A549 (cell line): ENCODE data around the gene SPAG4. TPM values are rescaled to one million over a fixed set of nuclear protein-coding genes. Genes with fewer than 3 reads are reported as not detected.

Experiments used
- ATAC-seq, 2 experiments: fragments of 200-7000 bp in 1 of 2; fragments of >200 bp in 1 of 2; cut with Nextera tagmentation in 1 of 2; cut with Tn5 transposase in 1 of 2; 3 replicates each; pipeline versions ENCODE4 v1.8.0 to v1.9.1; 2018 to 2020; ENCODE audit warnings: mild to moderate bottlenecking in 1 of 2, moderate library complexity in 1 of 2
- CTCF ChIA-PET: fragments of 300-600 bp; sonication (Branson Sonifier 250); formaldehyde crosslinking; extraction: SDS; loops from one replicate; lab custom pipeline; 2021; ENCODE audit warnings: antibody characterized with exemption, inconsistent platforms; lab: Yijun Ruan, JAX
- POLR2A ChIA-PET: fragments of 350-600 bp; formaldehyde crosslinking; extraction: SDS; loops from one replicate; lab custom pipeline; 2021; ENCODE audit warnings: antibody characterized with exemption, inconsistent platforms; lab: Yijun Ruan, JAX
- DNase-seq, 2 experiments: peaks; one replicate each; pipeline versions ENCODE4 v3.0.0 to v3.0.0-alpha.2; 2011 to 2016; ENCODE audit warnings: low read depth in 1 of 2, low spot score in 1 of 2
- FAIRE-seq: peaks from 2 replicates; lab custom pipeline; 2011; peaks lifted over from hg19 to GRCh38; lab: Jason Lieb, UNC
- H3K27ac ChIP-seq, 2 experiments: fragments of >200 bp; sonication (Bioruptor Twin); formaldehyde crosslinking; 3 replicates each; pipeline ENCODE4 v1.5.1; 2016 to 2017
- H3K4me1 ChIP-seq: fragments of >200 bp; sonication (Bioruptor Twin); formaldehyde crosslinking; 3 replicates; pipeline ENCODE4 v1.6.1; 2016
- H3K4me2 ChIP-seq: fragments of >200 bp; sonication (Bioruptor Twin); formaldehyde crosslinking; 3 replicates; pipeline ENCODE4 v1.6.1; 2016
- H3K4me3 ChIP-seq: fragments of >200 bp; sonication (Bioruptor Twin); formaldehyde crosslinking; 3 replicates; pipeline ENCODE4 v1.5.1; 2016
- H3K9me3 ChIP-seq: fragments of >200 bp; sonication (Bioruptor Twin); formaldehyde crosslinking; 3 replicates; pipeline ENCODE4 v1.6.1; 2016
- BHLHE40 ChIP-seq: IDR thresholded peaks from 2 replicates; pipeline ENCODE4 v1.6.1; 2012; ENCODE audit warnings: low read depth, low read length, inconsistent platforms
- CBX2 ChIP-seq: fragments of 200-600 bp; sonication (generic); IDR thresholded peaks from 2 replicates; pipeline ENCODE4 v1.6.1; 2016; ENCODE audit warnings: low read depth, mild to moderate bottlenecking, borderline replicate concordance
- CBX8 ChIP-seq: fragments of 200-600 bp; sonication (generic); IDR thresholded peaks from 2 replicates; pipeline ENCODE4 v1.6.1; 2016
- CEBPB ChIP-seq, 2 experiments: fragments of >200 bp in 1 of 2; sonication (Bioruptor Twin) in 1 of 2; formaldehyde crosslinking in 1 of 2; IDR thresholded peaks; 2 replicates each; pipeline ENCODE4 v1.6.1; 2012 to 2016
- CHD4 ChIP-seq: fragments of 200-600 bp; sonication (generic); IDR thresholded peaks from 2 replicates; pipeline ENCODE4 v1.6.1; 2016; ENCODE audit warnings: antibody characterized with exemption, mild to moderate bottlenecking, borderline replicate concordance
- CTCF ChIP-seq: fragments of >200 bp; sonication (Bioruptor Twin); formaldehyde crosslinking; IDR thresholded peaks from 3 replicates; pipeline ENCODE4 v1.5.1; 2016
- E2F6 ChIP-seq: IDR thresholded peaks from 2 replicates; pipeline ENCODE4 v1.6.1; 2012; ENCODE audit warnings: low read depth, borderline replicate concordance
- ELK1 ChIP-seq: fragments of 150-350 bp; IDR thresholded peaks from 2 replicates; pipeline ENCODE4 v1.6.1; 2014; ENCODE audit warnings: low read depth, mild to moderate bottlenecking, low read length
- ESRRA ChIP-seq: fragments of 150-350 bp; IDR thresholded peaks from 2 replicates; pipeline ENCODE4 v1.6.1; 2014; ENCODE audit warnings: mild to moderate bottlenecking, low read length, borderline replicate concordance
- FOSB ChIP-seq: fragments of 250-450 bp; sonication (Bioruptor Pico); IDR thresholded peaks from 2 replicates; pipeline ENCODE4 v1.5.0; 2020; ENCODE audit warnings: mild to moderate bottlenecking, moderate library complexity
- FOSL2 ChIP-seq, 2 experiments: fragments of 450-650 bp in 1 of 2; fragments of >200 bp in 1 of 2; sonication (Bioruptor Twin) in 1 of 2; formaldehyde crosslinking; IDR thresholded peaks; 2 replicates each; pipeline versions ENCODE4 v1.5.0 to v1.6.1; 2016 to 2020; ENCODE audit warnings: mild to moderate bottlenecking in 1 of 2, moderate library complexity in 1 of 2
- GATA3 ChIP-seq: IDR thresholded peaks from 2 replicates; pipeline ENCODE4 v1.6.1; 2012; ENCODE audit warnings: borderline replicate concordance
- HDAC2 ChIP-seq: fragments of 200-600 bp; sonication (generic); IDR thresholded peaks from 2 replicates; pipeline ENCODE4 v1.6.1; 2016
- HOXA7 ChIP-seq: fragments of 250-450 bp; sonication (Bioruptor Pico); IDR thresholded peaks from 2 replicates; pipeline ENCODE4 v1.5.0; 2020; ENCODE audit warnings: mild to moderate bottlenecking, moderate library complexity
- HOXB13 ChIP-seq: fragments of 250-450 bp; sonication (Bioruptor Pico); IDR thresholded peaks from 2 replicates; pipeline ENCODE4 v1.5.0; 2020; ENCODE audit warnings: low read depth, mild to moderate bottlenecking, moderate library complexity
- KDM1A ChIP-seq: fragments of 200-600 bp; sonication (generic); IDR thresholded peaks from 2 replicates; pipeline ENCODE4 v1.6.1; 2016; ENCODE audit warnings: low read depth, mild to moderate bottlenecking
- MAFK ChIP-seq: fragments of 450-650 bp; IDR thresholded peaks from 2 replicates; pipeline ENCODE4 v1.6.1; 2014; ENCODE audit not compliant: partially characterized antibody
- MAX ChIP-seq: IDR thresholded peaks from 2 replicates; pipeline ENCODE4 v1.6.1; 2012
- MAZ ChIP-seq: fragments of 150-350 bp; IDR thresholded peaks from 2 replicates; pipeline ENCODE4 v1.6.1; 2014; ENCODE audit warnings: antibody characterized with exemption, low read depth, low read length, borderline replicate concordance
- MYC ChIP-seq: IDR thresholded peaks from 2 replicates; pipeline ENCODE4 v1.6.1; 2012; ENCODE audit warnings: mild to moderate bottlenecking, inconsistent platforms, low read length, improper control_type of control experiment, borderline replicate concordance
- NFE2L2 ChIP-seq: fragments of 150-350 bp; conservative IDR thresholded peaks from 2 replicates; pipeline ENCODE4 v1.6.1; 2014; ENCODE audit warnings: low read length
- PBX3 ChIP-seq: IDR thresholded peaks from 2 replicates; pipeline ENCODE4 v1.6.1; 2012
- POLR2A ChIP-seq: IDR thresholded peaks from 2 replicates; pipeline ENCODE4 v1.6.1; 2012; ENCODE audit warnings: mild to moderate bottlenecking, low read length
- RCOR1 ChIP-seq: fragments of 150-350 bp; IDR thresholded peaks from 2 replicates; pipeline ENCODE4 v1.6.1; 2014; ENCODE audit warnings: antibody characterized with exemption, low read length, low read depth
- SREBF2 ChIP-seq: fragments of 450-650 bp; IDR thresholded peaks from 2 replicates; pipeline ENCODE4 v1.6.1; 2014; ENCODE audit warnings: mild to moderate bottlenecking, moderate library complexity
- TP53 ChIP-seq: fragments of 250-450 bp; sonication (Bioruptor Pico); IDR thresholded peaks from 2 replicates; pipeline ENCODE4 v1.5.0; 2021; ENCODE audit warnings: mild to moderate bottlenecking, moderate library complexity
- USF2 ChIP-seq: fragments of 450-650 bp; IDR thresholded peaks from 2 replicates; pipeline ENCODE4 v1.6.1; 2014; ENCODE audit warnings: antibody characterized with exemption
- ZSCAN20 ChIP-seq: fragments of 250-450 bp; sonication (Bioruptor Pico); IDR thresholded peaks from 2 replicates; pipeline ENCODE4 v1.8.0; 2022; ENCODE audit warnings: mild to moderate bottlenecking, moderate library complexity
- WGBS: methylation state at CpG from one replicate; pipeline ENCODE4 v1.1.6; 2017; ENCODE audit errors: missing lambda C conversion rate; 5-methylcytosine and 5-hydroxymethylcytosine counted together
- polyA plus RNA-seq, 4 experiments: library from polyadenylated mRNA; depleted of rRNA in 3 of 4; stranded (reverse); fragments of >200 nt; fragmentation: RNase III in 1 of 4; extraction: RNeasy Plus Mini Kit Qiagen cat#74134 plus additional on column Dnase treatment in 1 of 4; gene quantifications; 2 replicates in 3 of 4; 3 replicates in 1 of 4; pipeline ENCODE4 v1.2.3, GENCODE V29; 2011 to 2017

SPAG4 gene
- polyA plus RNA-seq, 2 of the 4 experiments (the other 2 are of a cell fraction) = 4.4 to 5.0 TPM

GRCh38 chr20:35650632-35651031, 35.0 kb downstream of the SPAG4 start:
- no peak overlapping the region for H3K4me3 ChIP-seq
- no peak for FAIRE-seq
- TF ChIP-seq FOSB (CRISPR knock-in tag) (no peak), HOXB13 (CRISPR knock-in tag) (no peak), CEBPB (IDR thresholded peaks at IDR 0.05) (no peak), RCOR1 (no peak), HDAC2 (no peak), BHLHE40 (no peak), HOXA7 (no peak), MAZ (no peak), USF2 (no peak), SREBF2 (no peak), FOSL2 (IDR thresholded peaks at IDR 0.05) (no peak), FOSL2 (CRISPR knock-in tag; IDR thresholded peaks at IDR 0.05) (no peak), E2F6 (no peak), ELK1 (no peak), CBX8 (no peak), CHD4 (no peak), MAX (no peak), POLR2A (no peak)
- TF ChIP-seq, all 56 proteins: peak for 0
- no peak for ATAC-seq
- H3K27ac ChIP-seq = no peak overlapping the region
- no peak for DNase-seq
- CTCF ChIA-PET = no interaction called here
- no peaks in the 10 kb centered on the region; the same call in 2 of the 3 replicates for H3K4me1 ChIP-seq
- POLR2A ChIA-PET = no interaction called here
- H3K9me3 ChIP-seq = no peaks in the 10 kb centered on the region
- H3K4me2 ChIP-seq = no peak overlapping the region
- WGBS = 88% methylated on average over 3 of the region's 3 CpGs

- ChIA-PET CTCF (interaction anchor here (1.1 kb wide), 1 partner anchor 152 kb away, joined by 3 read pairs; no protein-coding TSS in a partner anchor), POLR2A (interaction anchor here (0.9 kb wide), 1 partner anchor 12 kb away, joined by 4 read pairs; no protein-coding TSS in a partner anchor)
- no peaks in the 10 kb centered on the region; the same call in 2 of the 3 replicates for H3K4me1 ChIP-seq
- ATAC-seq = no peak
- TF ChIP-seq GATA3 (no peak), PBX3 (no peak)
- no peak overlapping the region for H3K4me3 ChIP-seq
- no peak overlapping the region for H3K4me2 ChIP-seq
- H3K9me3 ChIP-seq = no peaks in the 10 kb centered on the region
- no peak overlapping the region for H3K27ac ChIP-seq
- FAIRE-seq = no peak
- no peak for DNase-seq
Observed at GRCh38 chr20:35651958-35652357, 36.3 kb downstream of the SPAG4 start.

GRCh38 chr20:35652641-35653429, 37.2 kb downstream of the SPAG4 start:
- Histone ChIP-seq H3K4me3 (no peak overlapping the region), H3K4me1 (no peaks in the 10 kb centered on the region; the same call in 2 of the 3 replicates), H3K27ac (no peak overlapping the region), H3K9me3 (no peaks in the 10 kb centered on the region), H3K4me2 (no peak overlapping the region)
- POLR2A ChIA-PET = no interaction called here
- 96% methylated on average over 13 of the region's 13 CpGs for WGBS
- DNase-seq (no peak), ATAC-seq (peak; percentile 47 to 50; a peak in 4 of 6 replicates), FAIRE-seq (no peak)
- CTCF ChIA-PET = interaction anchor here (1.0 to 2.3 kb wide), 3 partner anchors 33 to 153 kb away, joined by 3 to 8 read pairs (median 3); no protein-coding TSS in a partner anchor
- TF ChIP-seq CEBPB (IDR thresholded peaks at IDR 0.05) (no peak), ZSCAN20 (no peak), CBX2 (no peak), KDM1A (no peak), GATA3 (no peak), CTCF (no peak), MYC (no peak), ELK1 (no peak), ESRRA (no peak), MAFK (no peak), TP53 (CRISPR knock-in tag) (no peak), NFE2L2 (no peak)
